Neutrophil (primary cell): ENCODE results near the gene ERP29.

Source experiments
- H3K27ac ChIP-seq: fragments of 200-600 bp; sonication (generic); 2 replicates; pipeline ENCODE4 v1.5.1; 2016; ENCODE audit warnings: mild to moderate bottlenecking, moderate library complexity
- H3K27me3 ChIP-seq: fragments of 200-600 bp; sonication (generic); 2 replicates; pipeline ENCODE4 v1.6.0; 2016; ENCODE audit warnings: mild to moderate bottlenecking
- H3K36me3 ChIP-seq: fragments of 200-600 bp; sonication (generic); 2 replicates; pipeline ENCODE4 v1.5.1; 2017
- H3K4me1 ChIP-seq, 2 experiments: fragments of 200-600 bp in 1 of 2; sonication (generic) in 1 of 2; 1 replicate in 1 of 2; 2 replicates in 1 of 2; pipeline versions ENCODE4 v1.5.1 to v1.6.1; 2013 to 2016; ENCODE audit warnings: low read depth in 1 of 2, low read length in 1 of 2, mild to moderate bottlenecking in 1 of 2, moderate library complexity in 1 of 2; ENCODE audit not compliant: control insufficient read depth in 1 of 2, insufficient read depth in 1 of 2
- H3K4me3 ChIP-seq, 2 experiments: fragments of 200-600 bp in 1 of 2; sonication (generic) in 1 of 2; 1 replicate in 1 of 2; 2 replicates in 1 of 2; pipeline ENCODE4 v1.5.1; 2013 to 2016; ENCODE audit warnings: low read depth in 1 of 2, low read length in 1 of 2, mild to moderate bottlenecking in 1 of 2, moderate library complexity in 1 of 2
- H3K9me3 ChIP-seq: fragments of 200-600 bp; sonication (generic); 2 replicates; pipeline ENCODE4 v1.5.1; 2016
- CTCF ChIP-seq: fragments of 200-600 bp; sonication (generic); IDR thresholded peaks from 2 replicates; pipeline ENCODE4 v1.5.1; 2016; ENCODE audit warnings: antibody characterized with exemption

Gene ERP29

GRCh38 chr12:112061137-112061536 lies 47.9 kb downstream of the ERP29 start:
- Histone ChIP-seq H3K27ac (no peak overlapping the region), H3K36me3 (peaks cover 30% of the 10 kb centered on the region), H3K27me3 (no peaks in the 10 kb centered on the region), H3K9me3 (no peaks in the 10 kb centered on the region), H3K4me1 (peaks cover 0 to 3% of the 10 kb centered on the region in 2 experiments), H3K4me3 (no peak overlapping the region)
- no peak for TF ChIP-seq CTCF

- no peak for TF ChIP-seq CTCF
- no peak overlapping the region for H3K4me3 ChIP-seq
- H3K27me3 ChIP-seq: no peaks in the 10 kb centered on the region
- H3K27ac ChIP-seq: no peak overlapping the region
- peaks cover 0 to 3% of the 10 kb centered on the region in 2 experiments for H3K4me1 ChIP-seq
- H3K9me3 ChIP-seq: no peaks in the 10 kb centered on the region
- H3K36me3 ChIP-seq: peaks cover 37% of the 10 kb centered on the region
These were observed 50.0 kb downstream of the ERP29 start for GRCh38 chr12:112063273-112063672.

- peaks cover 51% of the 10 kb centered on the region for H3K36me3 ChIP-seq
- no peak for TF ChIP-seq CTCF
- no peak overlapping the region for H3K4me3 ChIP-seq
- no peaks in the 10 kb centered on the region for H3K9me3 ChIP-seq
- H3K4me1 ChIP-seq: no peaks in the 10 kb centered on the region
- no peak overlapping the region for H3K27ac ChIP-seq
- H3K27me3 ChIP-seq: no peaks in the 10 kb centered on the region
These were observed 53.3 kb downstream of the ERP29 start for GRCh38 chr12:112066566-112066965.
